GM23338 (cell line): Measurements from ENCODE around the gene KXD1. TPM values are rescaled to one million over a fixed set of nuclear protein-coding genes. Genes with fewer than 3 reads are reported as not detected.

ENCODE experiments used
- CREB1 ChIP-seq: fragments of 250-450 bp; sonication (Bioruptor Pico); IDR thresholded peaks from 2 replicates; pipeline ENCODE4 v1.5.0; 2020; ENCODE audit warnings: low read depth, mild to moderate bottlenecking, moderate library complexity
- EZH2 ChIP-seq: fragments of 200-600 bp; sonication (generic); IDR thresholded peaks from one replicate; pipeline ENCODE4 v1.8.0; 2017; ENCODE audit warnings: antibody characterized with exemption, mild to moderate bottlenecking, low read depth; ENCODE audit not compliant: unreplicated experiment
- POLR2AphosphoS5 ChIP-seq: IDR thresholded peaks from 2 replicates; pipeline ENCODE4 v1.6.1; 2016; ENCODE audit warnings: antibody characterized with exemption, low read depth
- STAT1 ChIP-seq: IDR thresholded peaks from one replicate; pipeline ENCODE4 v1.6.1; 2016; ENCODE audit warnings: antibody characterized with exemption; ENCODE audit not compliant: unreplicated experiment
- ZNF114 ChIP-seq: fragments of 250-450 bp; sonication (Bioruptor Pico); IDR thresholded peaks from 2 replicates; pipeline ENCODE4 v1.5.0; 2020; ENCODE audit warnings: mild to moderate bottlenecking, moderate library complexity
- ZNF331 ChIP-seq: fragments of 250-450 bp; sonication (Bioruptor Pico); IDR thresholded peaks from 2 replicates; pipeline ENCODE4 v1.5.0; 2020; ENCODE audit warnings: low read depth, mild to moderate bottlenecking, moderate library complexity
- polyA plus RNA-seq: library from polyadenylated mRNA; unstranded; fragments of >200 nt; fragmentation: Nextera tagmentation; extraction: Ambion mirVana; gene quantifications from 2 replicates; pipeline ENCODE4 v1.2.1, GENCODE V29; 2016
- total RNA-seq: library from RNA; depleted of rRNA; stranded (reverse); fragments of >200 nt; shearing (Covaris generic); gene quantifications from 2 replicates; pipeline ENCODE4 v1.2.3, GENCODE V29; 2014
- TF ChIP-seq, protein P1 (sequence below): fragments of 250-450 bp; sonication (Bioruptor Pico); IDR thresholded peaks from 2 replicates; pipeline ENCODE4 v1.5.0; 2020; ENCODE audit warnings: mild to moderate bottlenecking, moderate library complexity
- TF ChIP-seq, protein P2 (sequence below): IDR thresholded peaks from one replicate; pipeline ENCODE4 v1.6.1; 2018; ENCODE audit warnings: antibody characterized with exemption; ENCODE audit not compliant: unreplicated experiment
- TF ChIP-seq, protein P3 (sequence below): IDR thresholded peaks from 2 replicates; pipeline ENCODE4 v1.6.1; 2016; ENCODE audit warnings: antibody characterized with exemption
- TF ChIP-seq, protein P4 (sequence below), 2 experiments: fragments of 200-600 bp in 1 of 2; sonication (generic) in 1 of 2; conservative IDR thresholded peaks; 2 replicates each; pipeline versions ENCODE4 v1.5.1 to v1.6.1; 2016 to 2017; ENCODE audit warnings: antibody characterized with exemption in 2 of 2, low read depth in 2 of 2, mild to moderate bottlenecking in 2 of 2, moderate library complexity in 1 of 2

KXD1 gene
- total and polyA plus RNA-seq, 2 experiments from 2014 or later: 108 to 164 TPM

DNA sequence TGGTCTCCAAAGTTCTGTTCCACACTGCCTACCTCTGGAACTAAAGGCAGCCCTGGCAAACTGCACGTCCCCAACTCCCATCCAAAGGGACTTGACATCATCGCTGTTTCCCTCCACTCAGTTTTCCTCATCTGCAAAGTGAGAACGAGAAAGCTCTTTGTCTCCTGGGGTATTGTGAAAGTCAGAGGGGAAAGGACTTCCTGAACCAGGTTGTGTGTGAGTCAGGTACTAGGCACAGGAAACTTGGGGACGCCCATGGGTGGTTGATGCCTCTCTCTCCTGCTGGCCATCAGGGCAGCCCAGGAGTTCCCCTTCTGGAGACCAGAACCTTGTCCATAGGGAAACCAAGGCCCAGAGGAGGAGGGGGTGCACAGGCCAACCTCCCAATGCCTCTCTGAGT, 44.2 kb downstream of the KXD1 start (continued):
- TF ChIP-seq, protein P1, sequence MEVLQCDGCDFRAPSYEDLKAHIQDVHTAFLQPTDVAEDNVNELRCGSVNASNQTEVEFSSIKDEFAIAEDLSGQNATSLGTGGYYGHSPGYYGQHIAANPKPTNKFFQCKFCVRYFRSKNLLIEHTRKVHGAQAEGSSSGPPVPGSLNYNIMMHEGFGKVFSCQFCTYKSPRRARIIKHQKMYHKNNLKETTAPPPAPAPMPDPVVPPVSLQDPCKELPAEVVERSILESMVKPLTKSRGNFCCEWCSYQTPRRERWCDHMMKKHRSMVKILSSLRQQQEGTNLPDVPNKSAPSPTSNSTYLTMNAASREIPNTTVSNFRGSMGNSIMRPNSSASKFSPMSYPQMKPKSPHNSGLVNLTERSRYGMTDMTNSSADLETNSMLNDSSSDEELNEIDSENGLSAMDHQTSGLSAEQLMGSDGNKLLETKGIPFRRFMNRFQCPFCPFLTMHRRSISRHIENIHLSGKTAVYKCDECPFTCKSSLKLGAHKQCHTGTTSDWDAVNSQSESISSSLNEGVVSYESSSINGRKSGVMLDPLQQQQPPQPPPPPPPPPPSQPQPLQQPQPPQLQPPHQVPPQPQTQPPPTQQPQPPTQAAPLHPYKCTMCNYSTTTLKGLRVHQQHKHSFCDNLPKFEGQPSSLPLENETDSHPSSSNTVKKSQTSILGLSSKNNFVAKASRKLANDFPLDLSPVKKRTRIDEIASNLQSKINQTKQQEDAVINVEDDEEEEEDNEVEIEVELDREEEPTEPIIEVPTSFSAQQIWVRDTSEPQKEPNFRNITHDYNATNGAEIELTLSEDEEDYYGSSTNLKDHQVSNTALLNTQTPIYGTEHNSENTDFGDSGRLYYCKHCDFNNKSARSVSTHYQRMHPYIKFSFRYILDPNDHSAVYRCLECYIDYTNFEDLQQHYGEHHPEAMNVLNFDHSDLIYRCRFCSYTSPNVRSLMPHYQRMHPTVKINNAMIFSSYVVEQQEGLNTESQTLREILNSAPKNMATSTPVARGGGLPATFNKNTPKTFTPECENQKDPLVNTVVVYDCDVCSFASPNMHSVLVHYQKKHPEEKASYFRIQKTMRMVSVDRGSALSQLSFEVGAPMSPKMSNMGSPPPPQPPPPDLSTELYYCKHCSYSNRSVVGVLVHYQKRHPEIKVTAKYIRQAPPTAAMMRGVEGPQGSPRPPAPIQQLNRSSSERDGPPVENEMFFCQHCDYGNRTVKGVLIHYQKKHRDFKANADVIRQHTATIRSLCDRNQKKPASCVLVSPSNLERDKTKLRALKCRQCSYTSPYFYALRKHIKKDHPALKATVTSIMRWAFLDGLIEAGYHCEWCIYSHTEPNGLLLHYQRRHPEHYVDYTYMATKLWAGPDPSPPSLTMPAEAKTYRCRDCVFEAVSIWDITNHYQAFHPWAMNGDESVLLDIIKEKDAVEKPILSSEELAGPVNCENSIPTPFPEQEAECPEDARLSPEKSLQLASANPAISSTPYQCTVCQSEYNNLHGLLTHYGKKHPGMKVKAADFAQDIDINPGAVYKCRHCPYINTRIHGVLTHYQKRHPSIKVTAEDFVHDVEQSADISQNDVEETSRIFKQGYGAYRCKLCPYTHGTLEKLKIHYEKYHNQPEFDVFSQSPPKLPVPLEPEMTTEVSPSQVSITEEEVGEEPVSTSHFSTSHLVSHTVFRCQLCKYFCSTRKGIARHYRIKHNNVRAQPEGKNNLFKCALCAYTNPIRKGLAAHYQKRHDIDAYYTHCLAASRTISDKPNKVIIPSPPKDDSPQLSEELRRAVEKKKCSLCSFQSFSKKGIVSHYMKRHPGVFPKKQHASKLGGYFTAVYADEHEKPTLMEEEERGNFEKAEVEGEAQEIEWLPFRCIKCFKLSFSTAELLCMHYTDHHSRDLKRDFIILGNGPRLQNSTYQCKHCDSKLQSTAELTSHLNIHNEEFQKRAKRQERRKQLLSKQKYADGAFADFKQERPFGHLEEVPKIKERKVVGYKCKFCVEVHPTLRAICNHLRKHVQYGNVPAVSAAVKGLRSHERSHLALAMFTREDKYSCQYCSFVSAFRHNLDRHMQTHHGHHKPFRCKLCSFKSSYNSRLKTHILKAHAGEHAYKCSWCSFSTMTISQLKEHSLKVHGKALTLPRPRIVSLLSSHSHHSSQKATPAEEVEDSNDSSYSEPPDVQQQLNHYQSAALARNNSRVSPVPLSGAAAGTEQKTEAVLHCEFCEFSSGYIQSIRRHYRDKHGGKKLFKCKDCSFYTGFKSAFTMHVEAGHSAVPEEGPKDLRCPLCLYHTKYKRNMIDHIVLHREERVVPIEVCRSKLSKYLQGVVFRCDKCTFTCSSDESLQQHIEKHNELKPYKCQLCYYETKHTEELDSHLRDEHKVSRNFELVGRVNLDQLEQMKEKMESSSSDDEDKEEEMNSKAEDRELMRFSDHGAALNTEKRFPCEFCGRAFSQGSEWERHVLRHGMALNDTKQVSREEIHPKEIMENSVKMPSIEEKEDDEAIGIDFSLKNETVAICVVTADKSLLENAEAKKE (CRISPR knock-in tag): no peak
- no peak for TF ChIP-seq STAT1
- TF ChIP-seq, protein P2, sequence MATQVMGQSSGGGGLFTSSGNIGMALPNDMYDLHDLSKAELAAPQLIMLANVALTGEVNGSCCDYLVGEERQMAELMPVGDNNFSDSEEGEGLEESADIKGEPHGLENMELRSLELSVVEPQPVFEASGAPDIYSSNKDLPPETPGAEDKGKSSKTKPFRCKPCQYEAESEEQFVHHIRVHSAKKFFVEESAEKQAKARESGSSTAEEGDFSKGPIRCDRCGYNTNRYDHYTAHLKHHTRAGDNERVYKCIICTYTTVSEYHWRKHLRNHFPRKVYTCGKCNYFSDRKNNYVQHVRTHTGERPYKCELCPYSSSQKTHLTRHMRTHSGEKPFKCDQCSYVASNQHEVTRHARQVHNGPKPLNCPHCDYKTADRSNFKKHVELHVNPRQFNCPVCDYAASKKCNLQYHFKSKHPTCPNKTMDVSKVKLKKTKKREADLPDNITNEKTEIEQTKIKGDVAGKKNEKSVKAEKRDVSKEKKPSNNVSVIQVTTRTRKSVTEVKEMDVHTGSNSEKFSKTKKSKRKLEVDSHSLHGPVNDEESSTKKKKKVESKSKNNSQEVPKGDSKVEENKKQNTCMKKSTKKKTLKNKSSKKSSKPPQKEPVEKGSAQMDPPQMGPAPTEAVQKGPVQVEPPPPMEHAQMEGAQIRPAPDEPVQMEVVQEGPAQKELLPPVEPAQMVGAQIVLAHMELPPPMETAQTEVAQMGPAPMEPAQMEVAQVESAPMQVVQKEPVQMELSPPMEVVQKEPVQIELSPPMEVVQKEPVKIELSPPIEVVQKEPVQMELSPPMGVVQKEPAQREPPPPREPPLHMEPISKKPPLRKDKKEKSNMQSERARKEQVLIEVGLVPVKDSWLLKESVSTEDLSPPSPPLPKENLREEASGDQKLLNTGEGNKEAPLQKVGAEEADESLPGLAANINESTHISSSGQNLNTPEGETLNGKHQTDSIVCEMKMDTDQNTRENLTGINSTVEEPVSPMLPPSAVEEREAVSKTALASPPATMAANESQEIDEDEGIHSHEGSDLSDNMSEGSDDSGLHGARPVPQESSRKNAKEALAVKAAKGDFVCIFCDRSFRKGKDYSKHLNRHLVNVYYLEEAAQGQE: no peak
- TF ChIP-seq, protein P3, sequence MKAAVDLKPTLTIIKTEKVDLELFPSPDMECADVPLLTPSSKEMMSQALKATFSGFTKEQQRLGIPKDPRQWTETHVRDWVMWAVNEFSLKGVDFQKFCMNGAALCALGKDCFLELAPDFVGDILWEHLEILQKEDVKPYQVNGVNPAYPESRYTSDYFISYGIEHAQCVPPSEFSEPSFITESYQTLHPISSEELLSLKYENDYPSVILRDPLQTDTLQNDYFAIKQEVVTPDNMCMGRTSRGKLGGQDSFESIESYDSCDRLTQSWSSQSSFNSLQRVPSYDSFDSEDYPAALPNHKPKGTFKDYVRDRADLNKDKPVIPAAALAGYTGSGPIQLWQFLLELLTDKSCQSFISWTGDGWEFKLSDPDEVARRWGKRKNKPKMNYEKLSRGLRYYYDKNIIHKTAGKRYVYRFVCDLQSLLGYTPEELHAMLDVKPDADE: no peak
- no peak for TF ChIP-seq ZNF114 (CRISPR knock-in tag)
- TF ChIP-seq ZNF331 (CRISPR knock-in tag): no peak
- no peak for TF ChIP-seq EZH2
- no peak for TF ChIP-seq CREB1 (CRISPR knock-in tag)
- TF ChIP-seq, protein P4, sequence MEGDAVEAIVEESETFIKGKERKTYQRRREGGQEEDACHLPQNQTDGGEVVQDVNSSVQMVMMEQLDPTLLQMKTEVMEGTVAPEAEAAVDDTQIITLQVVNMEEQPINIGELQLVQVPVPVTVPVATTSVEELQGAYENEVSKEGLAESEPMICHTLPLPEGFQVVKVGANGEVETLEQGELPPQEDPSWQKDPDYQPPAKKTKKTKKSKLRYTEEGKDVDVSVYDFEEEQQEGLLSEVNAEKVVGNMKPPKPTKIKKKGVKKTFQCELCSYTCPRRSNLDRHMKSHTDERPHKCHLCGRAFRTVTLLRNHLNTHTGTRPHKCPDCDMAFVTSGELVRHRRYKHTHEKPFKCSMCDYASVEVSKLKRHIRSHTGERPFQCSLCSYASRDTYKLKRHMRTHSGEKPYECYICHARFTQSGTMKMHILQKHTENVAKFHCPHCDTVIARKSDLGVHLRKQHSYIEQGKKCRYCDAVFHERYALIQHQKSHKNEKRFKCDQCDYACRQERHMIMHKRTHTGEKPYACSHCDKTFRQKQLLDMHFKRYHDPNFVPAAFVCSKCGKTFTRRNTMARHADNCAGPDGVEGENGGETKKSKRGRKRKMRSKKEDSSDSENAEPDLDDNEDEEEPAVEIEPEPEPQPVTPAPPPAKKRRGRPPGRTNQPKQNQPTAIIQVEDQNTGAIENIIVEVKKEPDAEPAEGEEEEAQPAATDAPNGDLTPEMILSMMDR (conservative IDR thresholded peaks at IDR 0.05; ENCODE audit: low read depth in 2 of 2): no peak
- no peak for TF ChIP-seq POLR2AphosphoS5
